Neural cell (in vitro differentiated cells): ENCODE measurements around the gene RAPGEF2. TPM values are rescaled to one million over a fixed set of nuclear protein-coding genes. Genes with fewer than 3 reads are reported as not detected.

Experiments used
- H2AFZ ChIP-seq: fragments of 200-600, 300-800 bp; sonication (generic), shearing (Covaris generic); 2 replicates; pipeline ENCODE4 v1.6.0; 2014; ENCODE audit warnings: low read depth, mild to moderate bottlenecking, antibody characterized with exemption, low read length, moderate library complexity
- H3F3A ChIP-seq: fragments of 200-600 bp; shearing (Covaris generic); 2 replicates; pipeline ENCODE4 v1.6.1; 2016; ENCODE audit warnings: mild to moderate bottlenecking, moderate library complexity, mixed read lengths, antibody characterized with exemption, low read length; ENCODE audit not compliant: insufficient read depth, poor library complexity, severe bottlenecking
- H3K27ac ChIP-seq: fragments of 200-600, 300-800 bp; sonication (generic), shearing (Covaris generic); 2 replicates; pipeline ENCODE4 v1.5.1; 2014; ENCODE audit warnings: mild to moderate bottlenecking, low read length, moderate library complexity
- H3K27me3 ChIP-seq: fragments of 300-800, 200-600 bp; sonication (generic), shearing (Covaris generic); 2 replicates; pipeline ENCODE4 v1.6.0; 2014; ENCODE audit warnings: mild to moderate bottlenecking, low read depth, low read length, moderate library complexity; ENCODE audit not compliant: insufficient read depth
- H3K36me3 ChIP-seq: fragments of 300-800, 200-600 bp; sonication (generic), shearing (Covaris generic); 2 replicates; pipeline ENCODE4 v1.5.1; 2014; ENCODE audit warnings: mild to moderate bottlenecking, antibody characterized with exemption, low read length, moderate library complexity; ENCODE audit not compliant: insufficient read depth
- H3K4me2 ChIP-seq: fragments of 300-800, 200-600 bp; sonication (generic), shearing (Covaris generic); 2 replicates; pipeline ENCODE4 v1.6.0; 2014; ENCODE audit warnings: mild to moderate bottlenecking, low read length
- H3K4me3 ChIP-seq: fragments of 300-800, 200-600 bp; sonication (generic), shearing (Covaris generic); 2 replicates; pipeline ENCODE4 v1.5.1; 2014; ENCODE audit warnings: mild to moderate bottlenecking, low read length, moderate library complexity
- H3K79me2 ChIP-seq: fragments of 200-600 bp; shearing (Covaris generic); replicated peaks from 2 replicates; pipeline ENCODE4 v1.6.0; 2014; ENCODE audit warnings: mild to moderate bottlenecking, low read length, moderate library complexity; ENCODE audit not compliant: insufficient read depth
- H3K9ac ChIP-seq: fragments of 300-800, 200-600 bp; sonication (generic), shearing (Covaris generic); 2 replicates; pipeline ENCODE4 v1.6.1; 2016; ENCODE audit warnings: mild to moderate bottlenecking, low read length, mixed read lengths
- H3K9me2 ChIP-seq: fragments of 200-600 bp; shearing (Covaris generic); 2 replicates; pipeline ENCODE4 v1.6.1; 2016; ENCODE audit warnings: mild to moderate bottlenecking, low read length, mixed read lengths; ENCODE audit not compliant: insufficient read depth
- H3K9me3 ChIP-seq: fragments of 200-600, 300-800 bp; sonication (generic), shearing (Covaris generic); 2 replicates; pipeline ENCODE4 v1.6.1; 2016; ENCODE audit warnings: mild to moderate bottlenecking, mixed run types, low read length, moderate library complexity, mixed read lengths
- H4K20me1 ChIP-seq: fragments of 200-600 bp; shearing (Covaris generic); 2 replicates; pipeline ENCODE4 v1.6.1; 2016; ENCODE audit warnings: mild to moderate bottlenecking, mixed run types; ENCODE audit not compliant: insufficient read depth
- CTCF ChIP-seq: fragments of 450-650 bp; IDR thresholded peaks from 2 replicates; pipeline ENCODE4 v1.5.1; 2014; ENCODE audit warnings: antibody characterized with exemption, mild to moderate bottlenecking, moderate library complexity; ENCODE audit not compliant: poor library complexity, severe bottlenecking
- EP300 ChIP-seq: fragments of 450-650 bp; conservative IDR thresholded peaks from 2 replicates; pipeline ENCODE4 v1.6.1; 2014; ENCODE audit warnings: antibody characterized with exemption, mild to moderate bottlenecking, moderate library complexity; ENCODE audit not compliant: poor library complexity, severe bottlenecking
- EZH2 ChIP-seq: fragments of 200-600, 300-800 bp; shearing (Covaris generic), sonication (generic); IDR thresholded peaks from 2 replicates; pipeline ENCODE4 v1.6.1; 2014; ENCODE audit warnings: antibody characterized with exemption, low read length, borderline replicate concordance, mild to moderate bottlenecking; ENCODE audit not compliant: insufficient read depth, poor library complexity, severe bottlenecking
- MXI1 ChIP-seq: fragments of 450-650 bp; conservative IDR thresholded peaks from 2 replicates; pipeline ENCODE4 v1.6.1; 2014; ENCODE audit warnings: antibody characterized with exemption, mild to moderate bottlenecking; ENCODE audit not compliant: poor library complexity, severe bottlenecking
- POLR2AphosphoS5 ChIP-seq: IDR thresholded peaks from 2 replicates; pipeline ENCODE4 v1.6.1; 2012
- RAD21 ChIP-seq: fragments of 450-650 bp; conservative IDR thresholded peaks from 2 replicates; pipeline ENCODE4 v1.6.1; 2014; ENCODE audit warnings: antibody characterized with exemption, mild to moderate bottlenecking, moderate library complexity
- SMC3 ChIP-seq: fragments of 450-650 bp; conservative IDR thresholded peaks from 2 replicates; pipeline ENCODE4 v1.6.1; 2014; ENCODE audit warnings: antibody characterized with exemption, mild to moderate bottlenecking, moderate library complexity; ENCODE audit not compliant: poor library complexity
- TAF1 ChIP-seq: IDR thresholded peaks from 2 replicates; pipeline ENCODE4 v1.6.1; 2012; ENCODE audit warnings: low read depth
- polyA plus RNA-seq: library from polyadenylated mRNA; depleted of rRNA; stranded (reverse); fragments of >200 nt; gene quantifications from 2 replicates; pipeline ENCODE4 v1.2.3, GENCODE V29; 2014
- TF ChIP-seq, protein P1 (sequence below): IDR thresholded peaks from 2 replicates; pipeline ENCODE4 v1.6.1; 2012; ENCODE audit warnings: borderline replicate concordance

RAPGEF2 gene
- polyA plus RNA-seq, 1 donor from 2014 or later, result 134 TPM

DNA sequence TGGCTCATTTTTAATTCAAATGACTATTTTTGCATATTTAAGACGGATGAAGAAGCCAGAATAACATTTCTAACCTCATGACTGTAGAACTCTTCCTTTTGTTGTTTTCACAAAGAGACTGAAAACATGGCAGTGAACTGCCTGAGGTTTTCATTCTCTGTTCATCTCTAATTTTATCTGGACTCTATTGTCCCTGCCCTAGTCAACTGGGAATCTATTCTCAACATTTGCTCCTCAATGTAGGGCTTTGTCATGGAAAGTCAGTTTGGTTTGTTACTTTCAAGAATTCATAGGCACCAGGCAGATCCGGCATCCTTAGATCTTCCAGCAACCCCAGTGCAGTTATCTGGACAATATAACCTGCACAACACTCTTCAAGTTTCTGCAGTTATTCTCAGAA lies 277.0 kb downstream of the RAPGEF2 start:
- Histone ChIP-seq H3K79me2 (no peaks in the 10 kb centered on the region), H3F3A (no peaks in the 10 kb centered on the region), H2AFZ (no peak overlapping the region), H3K9ac (no peak overlapping the region), H3K4me3 (no peak overlapping the region), H3K27me3 (no peaks in the 10 kb centered on the region), H4K20me1 (no peaks in the 10 kb centered on the region), H3K9me3 (no peaks in the 10 kb centered on the region), H3K27ac (no peak overlapping the region), H3K9me2 (no peaks in the 10 kb centered on the region), H3K36me3 (no peaks in the 10 kb centered on the region), H3K4me2 (no peak overlapping the region)
- TF ChIP-seq SMC3 (no peak), EP300 (no peak)
- TF ChIP-seq, protein P1, sequence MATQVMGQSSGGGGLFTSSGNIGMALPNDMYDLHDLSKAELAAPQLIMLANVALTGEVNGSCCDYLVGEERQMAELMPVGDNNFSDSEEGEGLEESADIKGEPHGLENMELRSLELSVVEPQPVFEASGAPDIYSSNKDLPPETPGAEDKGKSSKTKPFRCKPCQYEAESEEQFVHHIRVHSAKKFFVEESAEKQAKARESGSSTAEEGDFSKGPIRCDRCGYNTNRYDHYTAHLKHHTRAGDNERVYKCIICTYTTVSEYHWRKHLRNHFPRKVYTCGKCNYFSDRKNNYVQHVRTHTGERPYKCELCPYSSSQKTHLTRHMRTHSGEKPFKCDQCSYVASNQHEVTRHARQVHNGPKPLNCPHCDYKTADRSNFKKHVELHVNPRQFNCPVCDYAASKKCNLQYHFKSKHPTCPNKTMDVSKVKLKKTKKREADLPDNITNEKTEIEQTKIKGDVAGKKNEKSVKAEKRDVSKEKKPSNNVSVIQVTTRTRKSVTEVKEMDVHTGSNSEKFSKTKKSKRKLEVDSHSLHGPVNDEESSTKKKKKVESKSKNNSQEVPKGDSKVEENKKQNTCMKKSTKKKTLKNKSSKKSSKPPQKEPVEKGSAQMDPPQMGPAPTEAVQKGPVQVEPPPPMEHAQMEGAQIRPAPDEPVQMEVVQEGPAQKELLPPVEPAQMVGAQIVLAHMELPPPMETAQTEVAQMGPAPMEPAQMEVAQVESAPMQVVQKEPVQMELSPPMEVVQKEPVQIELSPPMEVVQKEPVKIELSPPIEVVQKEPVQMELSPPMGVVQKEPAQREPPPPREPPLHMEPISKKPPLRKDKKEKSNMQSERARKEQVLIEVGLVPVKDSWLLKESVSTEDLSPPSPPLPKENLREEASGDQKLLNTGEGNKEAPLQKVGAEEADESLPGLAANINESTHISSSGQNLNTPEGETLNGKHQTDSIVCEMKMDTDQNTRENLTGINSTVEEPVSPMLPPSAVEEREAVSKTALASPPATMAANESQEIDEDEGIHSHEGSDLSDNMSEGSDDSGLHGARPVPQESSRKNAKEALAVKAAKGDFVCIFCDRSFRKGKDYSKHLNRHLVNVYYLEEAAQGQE, result no peak

DNA sequence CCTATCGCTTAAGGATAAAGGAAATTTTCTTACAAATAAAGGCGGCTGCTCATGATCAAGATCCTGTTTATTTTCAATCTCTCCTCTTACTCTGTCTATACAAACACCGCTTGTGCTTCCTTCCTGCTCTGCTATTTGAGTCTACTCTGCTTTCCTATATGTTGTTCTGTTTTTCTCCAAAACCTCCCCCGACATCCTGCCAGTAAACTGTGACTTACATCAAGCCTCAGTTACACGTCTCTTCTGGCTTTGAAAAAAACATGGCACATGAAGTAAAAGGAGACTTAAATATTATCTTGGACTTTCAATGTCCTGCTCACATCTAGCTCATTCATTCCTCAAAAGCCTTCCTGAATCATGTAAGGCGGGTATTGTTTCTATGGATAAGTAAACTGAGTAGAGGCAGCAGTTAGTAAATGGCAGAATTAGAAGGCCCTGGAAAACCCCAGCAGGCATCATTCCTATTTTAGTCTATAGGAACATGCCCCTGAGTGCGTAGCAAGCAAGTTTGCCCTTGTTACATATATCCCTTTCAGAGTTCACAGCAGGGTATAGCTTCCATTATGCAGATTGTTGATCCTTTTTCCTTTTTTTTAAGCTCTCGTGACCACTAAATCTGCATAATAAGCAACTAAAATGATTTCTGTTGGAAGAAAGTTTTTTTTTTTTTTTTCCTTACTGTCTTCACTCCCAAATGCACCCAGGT lies 280.1 kb downstream of the RAPGEF2 start:
- TF ChIP-seq CTCF (no peak), TAF1 (no peak), RAD21 (no peak), POLR2AphosphoS5 (no peak), MXI1 (no peak), EP300 (no peak), SMC3 (no peak), EZH2 (no peak)
- TF ChIP-seq, protein P1, result no peak
- Histone ChIP-seq H3K4me2 (no peak overlapping the region), H3F3A (no peaks in the 10 kb centered on the region), H4K20me1 (no peaks in the 10 kb centered on the region), H3K9me2 (no peaks in the 10 kb centered on the region), H3K9ac (no peak overlapping the region), H3K9me3 (peaks cover 4% of the 10 kb centered on the region), H3K27ac (no peak overlapping the region), H3K4me3 (no peak overlapping the region), H3K79me2 (no peaks in the 10 kb centered on the region), H3K27me3 (no peaks in the 10 kb centered on the region), H3K36me3 (no peaks in the 10 kb centered on the region), H2AFZ (no peak overlapping the region)
